Loucy (cell line): ENCODE results near the gene RASAL1.
A peak's percentile ranks its signal among the peaks of the same experiment; 100 is the strongest.

Experiments
- CTCF ChIP-seq: fragments of 200-600 bp; sonication (generic); conservative IDR thresholded peaks from 2 replicates; pipeline ENCODE4 v1.5.1; 2014; ENCODE audit warnings: mild to moderate bottlenecking, antibody characterized with exemption, low read length
- EZH2phosphoT487 ChIP-seq: fragments of 200-600 bp; IDR thresholded peaks from 2 replicates; pipeline ENCODE4 v1.6.1; 2018; ENCODE audit warnings: antibody characterized with exemption, mild to moderate bottlenecking, moderate library complexity, borderline replicate concordance

DNA sequence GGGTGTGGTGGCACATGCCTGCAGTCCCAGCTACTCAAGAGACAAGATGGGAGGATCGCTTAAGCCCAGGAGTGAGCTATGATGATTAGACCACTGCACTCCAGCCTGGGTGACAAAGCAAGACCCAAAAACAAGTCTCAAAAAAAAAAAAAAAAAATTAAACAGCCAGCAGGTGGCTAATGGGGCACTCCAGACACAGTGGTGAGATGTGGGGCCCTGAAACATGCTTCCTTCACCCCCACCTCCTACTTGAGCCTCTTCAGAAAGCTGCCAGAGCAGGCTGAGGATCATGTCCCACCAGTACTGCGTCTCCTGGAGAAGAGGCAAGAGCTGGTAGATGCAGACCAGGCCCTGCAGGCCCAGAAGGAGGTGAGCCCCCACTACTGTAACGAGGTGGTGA lies 16.1 kb upstream of the RASAL1 start:
- TF ChIP-seq CTCF: 0 out of 2 replicates have a peak, but pooled peaks have one; percentile 17
- TF ChIP-seq EZH2phosphoT487: no peak
